Mammary epithelial cell (primary cell): Measurements from ENCODE around the gene CIDEA.

Source experiments
- EZH2 ChIP-seq: IDR thresholded peaks from 2 replicates; pipeline ENCODE4 v1.6.1; 2012; ENCODE audit warnings: low read length, inconsistent platforms, borderline replicate concordance
- TF ChIP-seq, protein P1 (sequence below), 2 donors: IDR thresholded peaks in 1 of 2; conservative IDR thresholded peaks in 1 of 2; 2 replicates each; pipeline ENCODE4 v1.5.1; 2011 to 2012; ENCODE audit warnings: inconsistent platforms in 2 of 2, low read length in 2 of 2, mild to moderate bottlenecking in 2 of 2, control low read depth in 1 of 2, low read depth in 1 of 2; ENCODE audit not compliant: insufficient read depth in 1 of 2; ENCODE audit errors: extremely low read depth in 1 of 2

DNA sequence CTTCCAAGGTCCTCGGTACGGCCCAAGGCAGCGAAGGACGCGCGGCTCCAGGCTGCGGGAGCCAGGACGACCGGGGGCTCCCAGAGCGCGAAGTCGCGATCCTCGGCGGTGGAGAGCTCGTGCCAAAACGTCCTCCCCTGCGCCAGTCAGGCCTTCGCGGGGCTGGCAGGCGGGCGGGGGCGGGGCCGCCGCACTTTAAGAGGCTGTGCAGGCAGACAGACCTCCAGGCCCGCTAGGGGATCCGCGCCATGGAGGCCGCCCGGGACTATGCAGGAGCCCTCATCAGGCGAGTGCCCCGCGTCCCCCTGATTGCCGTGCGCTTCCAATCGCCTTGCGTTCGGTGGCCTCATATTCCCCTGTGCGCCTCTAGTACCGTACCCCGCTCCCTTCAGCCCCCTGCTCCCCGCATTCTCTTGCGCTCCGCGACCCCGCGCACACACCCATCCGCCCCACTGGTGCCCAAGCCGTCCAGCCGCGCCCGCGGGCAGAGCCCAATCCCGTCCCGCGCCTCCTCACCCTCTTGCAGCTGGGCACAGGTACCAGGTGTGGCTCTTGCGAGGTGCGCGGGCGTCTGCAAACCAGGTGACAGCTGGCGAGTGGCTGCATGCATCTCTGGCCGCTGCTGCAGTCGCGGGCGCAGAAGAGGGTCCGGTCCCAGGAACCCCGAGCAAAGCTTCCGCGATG lies at the start of gene CIDEA:
- TF ChIP-seq, protein P1, sequence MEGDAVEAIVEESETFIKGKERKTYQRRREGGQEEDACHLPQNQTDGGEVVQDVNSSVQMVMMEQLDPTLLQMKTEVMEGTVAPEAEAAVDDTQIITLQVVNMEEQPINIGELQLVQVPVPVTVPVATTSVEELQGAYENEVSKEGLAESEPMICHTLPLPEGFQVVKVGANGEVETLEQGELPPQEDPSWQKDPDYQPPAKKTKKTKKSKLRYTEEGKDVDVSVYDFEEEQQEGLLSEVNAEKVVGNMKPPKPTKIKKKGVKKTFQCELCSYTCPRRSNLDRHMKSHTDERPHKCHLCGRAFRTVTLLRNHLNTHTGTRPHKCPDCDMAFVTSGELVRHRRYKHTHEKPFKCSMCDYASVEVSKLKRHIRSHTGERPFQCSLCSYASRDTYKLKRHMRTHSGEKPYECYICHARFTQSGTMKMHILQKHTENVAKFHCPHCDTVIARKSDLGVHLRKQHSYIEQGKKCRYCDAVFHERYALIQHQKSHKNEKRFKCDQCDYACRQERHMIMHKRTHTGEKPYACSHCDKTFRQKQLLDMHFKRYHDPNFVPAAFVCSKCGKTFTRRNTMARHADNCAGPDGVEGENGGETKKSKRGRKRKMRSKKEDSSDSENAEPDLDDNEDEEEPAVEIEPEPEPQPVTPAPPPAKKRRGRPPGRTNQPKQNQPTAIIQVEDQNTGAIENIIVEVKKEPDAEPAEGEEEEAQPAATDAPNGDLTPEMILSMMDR (conservative IDR thresholded peaks at IDR 0.05 in 1 of 2, IDR thresholded peaks at IDR 0.05 in 1 of 2; ENCODE audit: extremely low read depth in 1 of 2, insufficient read depth in 1 of 2, low read depth in 1 of 2, low read length in 2 of 2) = no peak
- TF ChIP-seq EZH2 = no peak
